ENCODE data around the gene IL17C.

The IL17C gene

GRCh38 chr16:88642881-88643643 lies 4.7 kb downstream of the IL17C start:
- H3K4me1 Mint-ChIP-seq (ENCODE audit: low read depth), result peaks cover 13% of the 10 kb centered on the region
- H3K27ac Mint-ChIP-seq, result no peak overlapping the region
- peaks cover 14% of the 10 kb centered on the region for H3K36me3 Mint-ChIP-seq (ENCODE audit: low read depth)
- H3K27me3 Mint-ChIP-seq, result peaks cover 8% of the 10 kb centered on the region
- no peaks in the 10 kb centered on the region for H3K9me3 Mint-ChIP-seq
- H3K4me3 Mint-ChIP-seq, result no peak overlapping the region

- H3K36me3 Mint-ChIP-seq (ENCODE audit: low read depth), result peaks cover 14% of the 10 kb centered on the region
- peaks cover 11% of the 10 kb centered on the region for H3K4me1 Mint-ChIP-seq (ENCODE audit: low read depth)
- peaks cover 8% of the 10 kb centered on the region for H3K27me3 Mint-ChIP-seq
Measured at GRCh38 chr16:88643644-88643932, 5.2 kb downstream of the IL17C start.

GRCh38 chr16:88645455-88645854 lies 7.1 kb downstream of the IL17C start:
- no peak overlapping the region for H3K4me3 Mint-ChIP-seq
- peaks cover 20% of the 10 kb centered on the region for H3K36me3 Mint-ChIP-seq (ENCODE audit: low read depth)
- H3K9me3 Mint-ChIP-seq, result no peaks in the 10 kb centered on the region
- H3K27ac Mint-ChIP-seq, result peak overlapping the region; percentile 36
- H3K27me3 Mint-ChIP-seq, result peaks cover 2% of the 10 kb centered on the region
- H3K4me1 Mint-ChIP-seq (ENCODE audit: low read depth), result peaks cover 15% of the 10 kb centered on the region

More at GRCh38 chr16:88643644-88643932, 5.2 kb downstream of the IL17C start:
- Mint-ChIP-seq H3K4me3 (no peak overlapping the region), H3K9me3 (no peaks in the 10 kb centered on the region), H3K27ac (no peak overlapping the region)

GRCh38 chr16:88645941-88646340 lies 7.6 kb downstream of the IL17C start:
- Mint-ChIP-seq H3K27me3 (no peaks in the 10 kb centered on the region), H3K27ac (peak overlapping the region; percentile 36), H3K9me3 (no peaks in the 10 kb centered on the region), H3K4me1 (ENCODE audit: low read depth) (peaks cover 12% of the 10 kb centered on the region), H3K36me3 (ENCODE audit: low read depth) (peaks cover 20% of the 10 kb centered on the region), H3K4me3 (no peak overlapping the region)

- Mint-ChIP-seq H3K27ac (no peak overlapping the region), H3K27me3 (no peaks in the 10 kb centered on the region), H3K4me3 (no peak overlapping the region), H3K4me1 (ENCODE audit: low read depth) (peaks cover 18% of the 10 kb centered on the region), H3K36me3 (ENCODE audit: low read depth) (peaks cover 20% of the 10 kb centered on the region), H3K9me3 (no peaks in the 10 kb centered on the region)
Measured at GRCh38 chr16:88646345-88647034, 8.1 kb downstream of the IL17C start.

GRCh38 chr16:88647178-88648070 lies 9.1 kb downstream of the IL17C start:
- Mint-ChIP-seq H3K27ac (no peak overlapping the region), H3K36me3 (ENCODE audit: low read depth) (peaks cover 20% of the 10 kb centered on the region), H3K27me3 (no peaks in the 10 kb centered on the region), H3K4me3 (no peak overlapping the region), H3K9me3 (no peaks in the 10 kb centered on the region), H3K4me1 (ENCODE audit: low read depth) (peaks cover 20% of the 10 kb centered on the region)

GRCh38 chr16:88649195-88649923 lies 11.0 kb downstream of the IL17C start:
- no peaks in the 10 kb centered on the region for H3K9me3 Mint-ChIP-seq
- H3K36me3 Mint-ChIP-seq (ENCODE audit: low read depth), result peaks cover 12% of the 10 kb centered on the region
- H3K27me3 Mint-ChIP-seq, result no peaks in the 10 kb centered on the region
- peak overlapping the region; percentile 88 for H3K4me3 Mint-ChIP-seq
- peaks cover 20% of the 10 kb centered on the region for H3K4me1 Mint-ChIP-seq (ENCODE audit: low read depth)
- H3K27ac Mint-ChIP-seq, result peak overlapping the region; percentile 38

GRCh38 chr16:88649924-88650748 lies 11.8 kb downstream of the IL17C start:
- no peaks in the 10 kb centered on the region for H3K9me3 Mint-ChIP-seq
- peak overlapping the region; percentile 72 for H3K27ac Mint-ChIP-seq
- peaks cover 20% of the 10 kb centered on the region for H3K4me1 Mint-ChIP-seq (ENCODE audit: low read depth)
- no peaks in the 10 kb centered on the region for H3K27me3 Mint-ChIP-seq
- H3K4me3 Mint-ChIP-seq, result peak overlapping the region; percentile 88
- peaks cover 14% of the 10 kb centered on the region for H3K36me3 Mint-ChIP-seq (ENCODE audit: low read depth)

- peak within 1 kb of the TSS; percentile 92 for H3K27ac Mint-ChIP-seq
- H3K4me3 Mint-ChIP-seq, result peak within 1 kb of the TSS; percentile 88
- peaks cover 14% of the 10 kb centered on the region for H3K36me3 Mint-ChIP-seq (ENCODE audit: low read depth)
- H3K9me3 Mint-ChIP-seq, result no peaks in the 10 kb centered on the region
- no peaks in the 10 kb centered on the region for H3K27me3 Mint-ChIP-seq
- peaks cover 20% of the 10 kb centered on the region for H3K4me1 Mint-ChIP-seq (ENCODE audit: low read depth)
Measured at GRCh38 chr16:88650749-88651275, 12.4 kb downstream of the IL17C start, which contains the start of gene CYBA. TSS of gene CYBA (minus strand) at chr16:88651053. CDS start at chr16:88651013, 40 bp downstream.

- peak overlapping the region; percentile 92 for H3K27ac Mint-ChIP-seq
- peaks cover 17% of the 10 kb centered on the region for H3K4me1 Mint-ChIP-seq (ENCODE audit: low read depth)
- H3K9me3 Mint-ChIP-seq, result no peaks in the 10 kb centered on the region
- no peaks in the 10 kb centered on the region for H3K27me3 Mint-ChIP-seq
- H3K4me3 Mint-ChIP-seq, result peak overlapping the region; percentile 88
- peaks cover 14% of the 10 kb centered on the region for H3K36me3 Mint-ChIP-seq (ENCODE audit: low read depth)
Measured at GRCh38 chr16:88651276-88651988, 13.1 kb downstream of the IL17C start.

- no peak overlapping the region for H3K27ac Mint-ChIP-seq
- no peaks in the 10 kb centered on the region for H3K9me3 Mint-ChIP-seq
- no peak overlapping the region for H3K4me3 Mint-ChIP-seq
- no peaks in the 10 kb centered on the region for H3K27me3 Mint-ChIP-seq
- peaks cover 14% of the 10 kb centered on the region for H3K36me3 Mint-ChIP-seq (ENCODE audit: low read depth)
- peaks cover 17% of the 10 kb centered on the region for H3K4me1 Mint-ChIP-seq (ENCODE audit: low read depth)
Measured at GRCh38 chr16:88651989-88652761, 13.8 kb downstream of the IL17C start.

- Mint-ChIP-seq H3K36me3 (ENCODE audit: low read depth) (peaks cover 14% of the 10 kb centered on the region), H3K27me3 (no peaks in the 10 kb centered on the region), H3K27ac (no peak overlapping the region), H3K4me3 (no peak overlapping the region), H3K9me3 (no peaks in the 10 kb centered on the region), H3K4me1 (ENCODE audit: low read depth) (peaks cover 17% of the 10 kb centered on the region)
Measured at GRCh38 chr16:88652762-88653063, 14.3 kb downstream of the IL17C start.

- Mint-ChIP-seq H3K4me3 (no peak overlapping the region), H3K9me3 (no peaks in the 10 kb centered on the region), H3K27me3 (no peaks in the 10 kb centered on the region), H3K36me3 (ENCODE audit: low read depth) (peaks cover 14% of the 10 kb centered on the region), H3K4me1 (ENCODE audit: low read depth) (peaks cover 17% of the 10 kb centered on the region), H3K27ac (no peak overlapping the region)
Measured at GRCh38 chr16:88653101-88653500, 14.7 kb downstream of the IL17C start.
